Mesothelial cell of epicardium (in vitro differentiated cells): Measurements from ENCODE around the gene ASTN2. TPM values are rescaled to one million over a fixed set of nuclear protein-coding genes. Genes with fewer than 3 reads are reported as not detected.

Experiments used
- DNase-seq, 2 experiments: peaks; one replicate each; pipeline ENCODE4 v3.0.0; 2021; ENCODE audit warnings: low spot score in 2 of 2; ENCODE audit not compliant: unreplicated experiment in 2 of 2
- H3K27ac Mint-ChIP-seq: 2 replicates; pipeline ENCODE4 v1.8.0; 2021; ENCODE audit warnings: mixed read lengths
- H3K27me3 Mint-ChIP-seq: 2 replicates; pipeline ENCODE4 v1.8.0; 2021; ENCODE audit warnings: low read depth, mixed read lengths
- H3K36me3 Mint-ChIP-seq: 2 replicates; pipeline ENCODE4 v1.8.0; 2021; ENCODE audit warnings: mixed read lengths
- H3K4me1 Mint-ChIP-seq: 2 replicates; pipeline ENCODE4 v1.8.0; 2021; ENCODE audit warnings: mixed read lengths
- H3K4me3 Mint-ChIP-seq: 2 replicates; pipeline ENCODE4 v1.8.0; 2021; ENCODE audit warnings: mild to moderate bottlenecking, moderate library complexity, mixed read lengths
- H3K9me3 Mint-ChIP-seq: 2 replicates; pipeline ENCODE4 v1.8.0; 2021; ENCODE audit warnings: mixed read lengths
- CTCF ChIP-seq: fragments of 200-600 bp; sonication (generic); IDR thresholded peaks from one replicate; pipeline ENCODE4 v1.5.0; 2021; ENCODE audit warnings: antibody characterized with exemption; ENCODE audit not compliant: unreplicated experiment
- total RNA-seq: library from RNA; stranded (reverse); gene quantifications from 3 replicates; pipeline ENCODE4 v1.2.1, GENCODE V29; 2021

The ASTN2 gene
- total RNA-seq, 1 donor from 2014 or later, result 12.2 TPM

GRCh38 chr9:117334101-117334500 is 80.8 kb downstream of the ASTN2 start:
- H3K9me3 Mint-ChIP-seq, result no peaks in the 10 kb centered on the region
- no peak overlapping the region for H3K4me3 Mint-ChIP-seq
- no peak for TF ChIP-seq CTCF
- H3K36me3 Mint-ChIP-seq, result no peaks in the 10 kb centered on the region
- peaks cover 1% of the 10 kb centered on the region for H3K4me1 Mint-ChIP-seq
- DNase-seq, result no peak
- no peak overlapping the region for H3K27ac Mint-ChIP-seq
- H3K27me3 Mint-ChIP-seq, result peaks cover 21% of the 10 kb centered on the region

GRCh38 chr9:117325831-117326230 is 89.0 kb downstream of the ASTN2 start:
- TF ChIP-seq CTCF, result no peak
- DNase-seq, result no peak
- H3K4me1 Mint-ChIP-seq, result peaks cover 5% of the 10 kb centered on the region
- H3K4me3 Mint-ChIP-seq, result no peak overlapping the region
- H3K27me3 Mint-ChIP-seq, result peaks cover 48% of the 10 kb centered on the region
- H3K27ac Mint-ChIP-seq, result no peak overlapping the region
- no peaks in the 10 kb centered on the region for H3K36me3 Mint-ChIP-seq
- no peaks in the 10 kb centered on the region for H3K9me3 Mint-ChIP-seq

- Mint-ChIP-seq H3K4me1 (peaks cover 5% of the 10 kb centered on the region), H3K27me3 (peaks cover 42% of the 10 kb centered on the region), H3K9me3 (no peaks in the 10 kb centered on the region), H3K27ac (no peak overlapping the region), H3K4me3 (no peak overlapping the region), H3K36me3 (no peaks in the 10 kb centered on the region)
- DNase-seq, result no peak
- no peak for TF ChIP-seq CTCF
These were observed 89.6 kb downstream of the ASTN2 start for GRCh38 chr9:117325110-117325731.

- H3K36me3 Mint-ChIP-seq, result no peaks in the 10 kb centered on the region
- H3K4me3 Mint-ChIP-seq, result no peak overlapping the region
- TF ChIP-seq CTCF, result no peak
- H3K27me3 Mint-ChIP-seq, result peaks cover 28% of the 10 kb centered on the region
- no peaks in the 10 kb centered on the region for H3K9me3 Mint-ChIP-seq
- peaks cover 5% of the 10 kb centered on the region for H3K4me1 Mint-ChIP-seq
- no peak for DNase-seq
- no peak overlapping the region for H3K27ac Mint-ChIP-seq
These were observed 91.5 kb downstream of the ASTN2 start for GRCh38 chr9:117323390-117323789.

GRCh38 chr9:117317192-117317591 is 97.7 kb downstream of the ASTN2 start:
- Mint-ChIP-seq H3K4me1 (no peaks in the 10 kb centered on the region), H3K27me3 (peaks cover 17% of the 10 kb centered on the region), H3K36me3 (no peaks in the 10 kb centered on the region), H3K27ac (no peak overlapping the region), H3K4me3 (no peak overlapping the region), H3K9me3 (no peaks in the 10 kb centered on the region)
- DNase-seq, result no peak
- TF ChIP-seq CTCF, result no peak

GRCh38 chr9:117315236-117315635 is 99.6 kb downstream of the ASTN2 start:
- no peak overlapping the region for H3K4me3 Mint-ChIP-seq
- H3K27ac Mint-ChIP-seq, result no peak overlapping the region
- H3K36me3 Mint-ChIP-seq, result no peaks in the 10 kb centered on the region
- H3K4me1 Mint-ChIP-seq, result no peaks in the 10 kb centered on the region
- H3K27me3 Mint-ChIP-seq, result peaks cover 19% of the 10 kb centered on the region
- no peaks in the 10 kb centered on the region for H3K9me3 Mint-ChIP-seq
- no peak for DNase-seq
- no peak for TF ChIP-seq CTCF
